T-helper 22 cell (primary cell): ENCODE data around the gene SERPINB3.
"Not testable (repeated sequence)": the region's sequence is repeated elsewhere in the genome, so short reads cannot be mapped to it uniquely, and the experiment has no call there.

Experiments used
- DNase-seq: peaks from one replicate; pipeline ENCODE4 v3.0.0-alpha.2; 2020; ENCODE audit warnings: low read depth

SERPINB3 gene

DNA sequence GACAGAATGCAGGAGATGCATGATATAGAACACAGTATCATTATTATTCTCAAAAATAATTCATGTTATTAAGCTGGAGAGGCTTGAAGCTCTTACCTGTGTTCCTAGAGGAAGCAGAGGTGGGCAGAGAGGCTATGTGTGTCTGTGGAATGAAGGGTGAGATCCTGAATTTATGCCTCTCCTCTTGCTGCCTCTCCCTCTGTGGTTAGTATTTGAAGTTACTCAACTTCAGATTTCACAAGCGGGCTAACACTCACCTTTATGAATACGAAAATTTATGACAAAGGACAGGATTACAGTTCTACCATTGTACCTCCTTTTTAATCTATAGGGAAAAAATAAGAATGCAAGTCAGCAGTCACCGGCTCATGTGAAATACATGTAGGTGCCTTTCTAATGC, at the start of gene SERPINB3:
Gene SERPINB3 (minus strand): TSS at position 144 of the 400 bp plus-strand sequence. CDS start 677 bp downstream, outside the sequence.
- not testable (repeated sequence) for DNase-seq

DNA sequence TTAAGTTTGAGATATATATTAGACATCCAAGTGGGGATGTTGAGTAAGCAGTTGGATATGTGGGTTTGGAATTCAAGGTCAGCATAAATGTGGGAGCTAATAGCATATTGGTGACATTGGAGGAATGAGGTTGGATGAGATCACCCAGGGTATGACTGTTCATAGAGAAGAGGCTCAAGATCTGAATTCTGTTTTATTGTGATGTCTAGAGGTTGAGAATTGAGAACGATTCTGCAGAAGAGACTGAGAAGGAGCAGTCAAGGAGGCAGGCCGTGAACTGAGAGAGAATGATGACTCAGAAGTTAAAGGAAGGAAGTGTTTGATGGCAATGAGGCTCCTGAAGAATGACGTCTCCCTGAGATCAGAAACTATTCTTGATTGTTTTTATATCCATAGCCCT, 47.0 kb upstream of the SERPINB3 start:
- DNase-seq = no peak

DNA sequence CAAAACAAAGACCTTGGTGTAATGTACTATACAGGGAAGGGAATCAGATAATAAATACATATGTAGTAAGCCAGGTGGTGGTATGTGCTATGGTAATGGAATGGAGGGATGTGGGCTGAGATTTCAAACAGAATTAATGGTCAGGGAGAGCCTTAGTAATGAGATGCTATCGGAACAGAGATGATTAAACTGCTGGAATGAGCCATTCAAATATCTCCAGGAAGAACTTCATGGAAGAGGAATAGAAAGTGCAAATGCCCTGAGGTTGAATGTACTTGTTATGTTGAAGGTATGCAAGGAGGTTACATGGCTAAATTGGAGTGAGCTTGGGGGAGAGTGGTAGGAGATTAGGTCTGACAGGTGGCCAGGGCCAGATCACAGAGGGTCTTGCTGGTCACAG, 46.1 kb upstream of the SERPINB3 start:
- DNase-seq = no peak

DNA sequence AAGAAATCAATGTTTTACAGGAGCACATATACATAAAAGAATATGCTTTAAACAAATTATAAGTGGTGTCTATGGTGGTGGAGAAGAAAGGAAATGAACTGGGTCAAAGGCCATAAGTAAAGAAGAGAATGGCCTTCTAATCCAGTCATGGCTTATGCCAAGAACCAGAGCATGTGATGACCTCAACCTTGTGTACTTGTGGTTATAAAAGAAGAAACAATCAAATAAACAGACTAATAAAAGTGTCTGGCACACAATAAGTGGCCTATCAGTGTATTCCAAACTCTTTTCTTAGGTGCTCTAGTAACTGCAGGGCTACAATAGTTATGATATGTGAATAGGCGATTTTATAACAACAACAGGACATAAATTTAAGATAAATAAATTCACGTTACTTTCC, 43.7 kb upstream of the SERPINB3 start:
- DNase-seq = no peak

DNA sequence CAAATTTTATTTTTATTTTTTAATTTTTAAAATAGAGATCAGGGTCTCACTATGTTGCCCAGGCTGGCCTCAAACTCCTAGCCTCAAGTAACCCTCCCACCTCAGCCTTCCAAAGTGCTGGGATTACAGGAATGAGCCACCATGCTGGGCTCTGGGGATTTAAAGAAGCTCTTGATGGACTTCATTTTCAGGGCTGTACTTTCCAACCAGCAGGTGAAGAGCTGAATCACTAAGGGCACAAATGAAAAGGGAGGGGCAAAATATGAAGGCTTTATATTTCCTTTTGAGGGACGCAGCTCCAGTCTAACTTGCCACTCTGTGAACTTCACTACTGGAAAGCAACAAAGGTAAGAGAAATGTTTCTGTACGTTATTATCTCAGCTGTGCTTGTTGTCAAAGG, 41.0 kb upstream of the SERPINB3 start, which contains the start of gene SERPINB11:
Gene SERPINB11 (plus strand): TSS at position 301 of the 400 bp plus-strand sequence. CDS start 7,234 bp downstream, outside the sequence.
- no peak for DNase-seq

DNA sequence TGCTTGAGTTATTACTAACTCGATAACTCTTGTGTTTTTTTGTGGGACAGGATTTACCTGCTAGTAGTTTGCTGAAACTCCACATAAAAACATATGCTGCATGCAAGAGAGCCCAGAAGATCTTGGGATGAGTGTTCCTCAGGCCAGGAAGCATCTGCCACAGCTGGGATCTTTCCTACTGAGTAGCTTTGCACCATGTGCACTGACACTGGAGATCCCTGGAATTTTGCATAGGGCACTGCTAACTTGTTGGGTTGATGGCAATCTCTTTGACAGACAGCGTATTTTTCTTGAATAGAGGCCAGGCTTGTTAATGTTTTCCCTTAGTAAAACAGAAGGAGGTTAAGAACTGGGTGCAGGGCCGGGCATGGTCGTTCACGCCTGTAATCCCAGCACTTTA, 40.3 kb upstream of the SERPINB3 start:
- DNase-seq = no peak

DNA sequence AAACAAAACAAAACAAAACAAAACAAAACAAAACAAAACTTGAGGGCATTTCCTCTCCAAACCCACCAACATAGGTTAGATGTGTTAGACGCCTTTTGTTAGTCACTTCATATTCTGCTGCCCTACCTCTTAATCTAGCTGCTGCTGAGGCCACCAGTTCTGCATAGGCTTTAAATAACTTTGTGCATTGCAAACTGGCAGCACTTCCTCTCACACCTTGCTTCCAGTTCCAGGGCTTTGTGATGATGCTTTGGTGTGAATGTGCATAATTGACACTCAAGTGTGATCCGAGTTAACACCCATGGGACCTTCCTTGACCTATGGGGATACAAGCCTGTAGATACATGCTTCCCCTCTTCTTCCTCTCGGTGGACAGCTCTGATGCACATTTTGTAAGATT, 38.8 kb upstream of the SERPINB3 start:
- no peak for DNase-seq

DNA sequence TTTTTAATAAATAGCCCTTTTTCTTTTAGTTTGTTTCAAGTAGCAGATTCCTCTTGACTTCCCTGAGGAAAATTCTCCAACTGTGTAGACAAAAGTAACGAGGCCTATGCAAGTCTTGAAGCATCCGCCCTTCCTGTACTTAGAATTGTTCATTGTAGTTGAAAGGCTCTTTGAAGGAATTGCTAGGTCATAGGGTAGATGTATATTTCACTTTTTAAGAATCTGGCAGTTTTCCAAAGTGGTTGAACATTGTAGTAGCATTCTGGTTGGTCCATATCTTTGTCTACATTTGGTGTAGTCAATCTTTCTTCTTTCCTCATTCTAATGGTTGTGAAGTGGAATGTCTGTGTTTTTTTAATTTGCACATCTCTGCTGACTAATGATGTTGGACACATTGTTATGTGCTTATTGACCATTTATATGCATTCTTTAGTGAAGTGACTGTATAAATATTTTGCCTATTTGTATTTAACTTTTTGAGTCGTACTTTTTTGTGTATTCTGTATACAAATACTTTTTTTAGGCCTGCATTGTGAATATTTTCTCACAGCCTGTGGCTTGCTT, 35.5 kb upstream of the SERPINB3 start:
- no peak for DNase-seq

DNA sequence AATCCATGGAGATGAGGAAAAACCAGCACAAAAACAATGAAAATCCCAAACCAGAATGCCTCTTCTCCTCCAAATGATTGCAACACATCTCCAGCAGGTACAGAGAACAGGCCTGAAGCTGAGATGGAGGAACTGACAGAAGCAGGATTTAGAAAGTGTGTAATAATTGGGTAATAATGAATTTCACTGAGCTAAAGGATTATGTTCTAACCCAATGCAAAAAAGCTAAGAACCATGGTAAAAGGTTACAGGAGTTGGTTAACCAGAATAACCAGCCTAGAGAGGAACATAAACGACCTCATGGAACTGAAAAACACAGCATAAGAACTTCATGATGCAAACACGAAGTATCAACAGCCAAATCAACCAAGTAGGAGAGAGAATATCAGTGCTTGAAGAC, 27.4 kb upstream of the SERPINB3 start:
- DNase-seq = no peak

DNA sequence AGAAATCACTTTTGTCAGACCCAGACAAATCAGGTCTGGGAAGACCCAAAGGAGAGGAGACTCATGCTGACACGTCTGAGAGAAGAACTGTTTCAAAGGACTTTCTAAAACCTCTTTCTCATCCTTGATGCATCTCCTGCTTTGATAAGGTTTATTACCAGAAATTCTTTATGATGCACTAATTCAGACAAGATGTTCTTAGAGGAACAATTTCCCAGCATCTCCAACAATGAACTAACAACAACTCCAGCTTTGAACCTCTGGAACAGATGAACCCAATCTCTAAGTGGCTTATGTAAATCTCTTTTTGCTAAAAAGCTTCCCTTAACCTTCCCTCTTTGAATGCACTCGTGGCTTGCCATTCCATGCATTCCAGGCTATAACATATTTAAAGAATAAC, 25.2 kb upstream of the SERPINB3 start:
- no peak for DNase-seq

DNA sequence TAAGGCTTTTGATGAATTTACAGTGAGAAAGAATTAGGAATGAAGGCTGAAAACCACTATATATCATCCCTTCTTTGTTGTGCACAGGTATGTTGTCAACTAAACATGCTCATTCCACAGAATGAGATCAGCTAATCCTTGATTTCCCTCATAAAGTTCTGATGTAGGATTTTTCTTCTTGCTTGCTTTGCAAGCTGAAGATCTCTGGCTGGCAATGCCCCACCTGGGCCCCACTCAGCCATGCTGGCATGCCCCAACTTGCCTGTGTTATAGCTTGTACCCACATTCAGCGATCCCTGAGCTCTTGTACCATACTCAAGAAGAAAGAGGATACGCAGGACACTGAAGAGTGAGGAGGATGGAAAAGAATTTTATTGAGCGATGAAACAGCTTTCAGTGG, 23.0 kb upstream of the SERPINB3 start:
- DNase-seq = no peak

DNA sequence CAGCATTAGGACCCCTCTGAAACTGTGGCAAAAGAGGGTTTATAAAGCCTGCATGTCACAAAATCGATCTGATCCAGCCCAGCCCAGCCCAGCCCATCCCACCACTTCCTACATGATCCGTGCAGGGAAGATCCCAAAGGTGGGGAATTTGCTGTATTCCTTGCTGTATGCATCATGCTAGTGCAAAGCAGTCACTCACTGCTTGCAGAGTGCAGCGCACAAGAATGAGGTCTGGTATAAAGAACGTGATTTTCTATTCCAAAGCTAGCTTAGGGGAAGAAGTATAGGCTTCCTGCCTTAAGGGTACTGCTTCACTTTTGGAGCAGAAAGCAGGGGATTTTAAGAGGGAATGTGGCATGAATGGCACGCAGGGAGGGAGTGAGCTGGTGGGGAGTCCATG, 22.2 kb upstream of the SERPINB3 start:
- no peak for DNase-seq

DNA sequence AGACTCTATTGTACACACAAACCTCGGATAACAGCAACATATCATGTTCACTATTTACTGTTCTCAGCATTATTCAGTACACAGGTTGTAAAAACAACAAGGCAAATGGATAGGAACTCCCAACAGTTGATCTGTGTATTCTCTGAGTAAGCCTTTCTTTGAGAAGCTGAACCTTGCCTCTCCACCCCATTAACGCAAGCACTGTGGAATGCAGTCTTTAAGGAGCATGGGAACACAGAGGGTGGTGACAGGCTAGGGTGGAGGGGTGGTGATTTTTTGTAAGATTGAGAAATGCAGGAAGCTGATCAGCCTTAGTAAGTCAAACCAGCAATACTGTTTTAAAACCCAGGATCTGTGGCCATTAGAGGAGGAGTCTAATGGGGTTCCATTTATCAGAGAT, 21.5 kb upstream of the SERPINB3 start:
- DNase-seq = no peak

DNA sequence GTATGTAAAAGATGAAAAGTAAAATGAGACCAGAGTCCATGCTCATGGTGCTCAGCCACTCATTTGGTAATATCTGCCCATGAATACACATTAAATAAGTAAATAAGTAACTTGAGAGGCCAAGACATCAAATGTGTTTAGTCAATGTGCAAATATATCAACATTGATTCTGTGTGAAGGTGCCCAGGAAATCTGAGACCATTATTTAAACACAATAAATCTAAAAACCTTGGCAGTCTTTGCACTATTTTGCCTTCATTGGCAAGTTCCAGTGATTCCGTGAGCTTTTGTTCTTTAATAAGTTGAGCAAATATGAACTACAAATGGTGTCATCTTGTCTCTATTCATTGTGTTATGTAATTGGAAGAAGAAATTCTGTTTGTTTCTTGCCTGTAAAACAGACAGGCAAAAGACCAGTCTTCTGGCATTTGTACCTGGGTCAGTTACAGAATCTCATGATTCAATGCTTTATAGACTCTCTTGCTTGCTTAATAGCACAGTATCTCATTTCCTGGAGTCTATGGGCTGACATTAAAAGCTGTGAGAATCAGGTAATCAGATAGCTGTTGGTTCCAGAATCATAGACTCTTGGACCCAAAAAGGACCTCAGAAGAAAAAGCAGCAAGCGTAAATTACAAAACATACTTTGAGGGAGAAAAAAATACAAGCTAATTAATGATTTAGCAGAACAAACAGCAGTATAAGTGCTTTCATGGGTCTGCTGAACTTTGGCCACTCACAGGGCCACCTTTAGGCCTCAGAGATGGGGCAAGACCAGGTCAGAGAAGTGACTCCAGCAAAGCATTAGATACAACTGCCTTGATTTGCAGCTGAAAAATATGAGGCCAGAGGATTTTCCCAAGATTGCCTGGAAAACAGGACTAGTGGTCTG, 20.0 kb upstream of the SERPINB3 start:
- DNase-seq = no peak

DNA sequence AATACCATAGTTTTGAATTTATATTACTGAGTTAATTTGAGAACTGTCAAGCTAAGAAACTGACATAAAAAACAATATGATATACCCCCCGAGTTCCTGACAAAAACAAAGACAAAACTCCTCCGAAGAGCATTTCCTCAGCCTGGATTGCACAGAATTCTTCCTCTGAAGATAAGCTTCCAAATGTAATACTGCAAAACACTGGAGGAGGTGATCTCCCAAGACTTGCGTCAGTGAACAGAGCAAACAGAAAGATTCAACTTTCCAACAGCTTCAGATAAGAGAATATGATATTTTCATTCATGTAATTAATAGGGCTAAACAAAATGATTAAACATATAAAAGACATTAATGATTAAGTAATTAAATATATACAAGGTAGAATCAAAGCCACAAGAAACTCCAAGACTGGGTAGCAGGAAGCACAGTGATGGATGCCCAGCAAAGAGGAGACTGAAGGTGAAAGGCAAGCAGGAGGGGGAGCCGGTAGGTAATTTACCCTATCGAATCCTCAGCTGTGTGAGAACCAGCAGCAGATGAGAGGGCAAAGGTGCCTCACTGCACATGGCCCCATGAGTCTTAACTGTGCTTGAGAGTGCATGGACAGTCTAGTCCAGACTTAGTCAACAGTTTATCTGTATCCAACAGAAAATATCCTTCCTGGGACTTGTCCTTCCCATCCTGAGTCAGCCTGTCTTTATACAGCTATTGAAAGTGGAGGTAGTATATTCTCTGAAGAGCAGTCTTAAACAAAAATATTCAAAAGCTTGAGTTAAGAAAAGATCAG, 18.3 kb upstream of the SERPINB3 start:
- no peak for DNase-seq

DNA sequence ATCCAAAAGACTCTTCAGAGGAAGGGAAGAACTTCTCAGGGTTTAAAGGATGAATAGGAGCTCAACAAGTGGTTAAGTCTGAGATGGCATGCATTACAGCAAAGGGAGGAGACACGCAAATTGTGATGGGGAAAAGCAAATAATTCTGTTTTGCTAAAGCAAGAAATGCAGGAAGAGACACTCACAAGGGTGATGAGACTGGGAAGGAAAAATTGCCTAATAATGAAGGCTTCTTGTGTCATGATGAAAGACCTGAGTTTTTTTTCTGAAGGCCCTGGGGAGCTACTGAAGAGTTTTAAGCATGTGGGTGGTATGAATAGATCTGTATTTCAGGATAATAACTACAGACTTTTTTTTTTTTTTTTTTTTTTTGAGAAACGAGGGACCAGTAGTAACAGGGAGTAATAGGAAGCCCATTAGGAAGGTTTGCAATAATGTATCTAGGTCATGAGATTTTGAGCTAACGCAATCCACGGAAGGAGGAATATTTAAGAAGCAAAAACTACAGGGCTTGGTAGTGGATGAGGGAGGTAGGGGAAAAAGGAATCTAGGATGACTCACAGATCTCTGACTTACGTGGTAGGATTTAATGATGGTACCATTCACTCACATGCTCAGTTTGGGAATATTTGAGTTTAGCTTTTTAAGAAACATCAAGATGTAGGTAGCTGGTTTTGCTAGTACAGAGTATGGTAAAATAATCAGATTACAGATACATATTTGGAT, 16.0 kb upstream of the SERPINB3 start:
- no peak for DNase-seq

DNA sequence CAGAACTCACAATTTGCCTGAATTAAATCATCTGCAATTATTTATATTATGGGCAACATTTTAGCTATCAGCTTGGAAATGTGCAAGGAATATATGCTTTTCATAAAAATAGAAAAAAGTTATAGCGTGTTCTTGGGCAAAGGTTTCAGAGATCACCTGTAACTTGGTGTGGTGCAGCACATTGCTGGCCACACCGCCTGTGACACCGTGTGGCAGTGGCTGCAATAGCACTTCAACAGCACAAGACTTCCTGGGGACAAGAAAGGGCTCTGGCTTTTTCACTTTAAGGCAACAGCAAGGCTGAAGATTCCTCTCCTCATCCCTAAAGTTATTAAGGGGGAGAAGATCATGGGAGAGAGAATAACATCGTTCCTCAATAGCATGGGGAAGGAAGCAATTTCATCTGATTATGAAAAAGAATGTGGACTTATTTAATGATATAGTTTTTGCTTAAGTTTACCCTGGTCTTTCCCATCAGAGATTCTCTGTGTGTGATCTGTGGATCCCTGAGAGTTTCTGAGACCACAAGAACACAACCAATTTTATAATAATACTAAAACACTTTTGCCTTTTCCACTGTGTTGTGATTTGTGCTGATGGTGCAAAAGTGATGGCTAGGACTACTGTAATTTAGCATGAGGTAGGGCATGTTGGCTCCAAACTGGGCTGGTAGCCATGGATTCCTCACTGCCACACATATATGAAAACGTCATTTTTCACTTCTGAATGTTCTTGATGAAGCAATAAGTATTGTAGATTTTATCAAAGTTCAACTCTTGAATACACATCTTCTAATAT, 15.0 kb upstream of the SERPINB3 start:
- DNase-seq = no peak

DNA sequence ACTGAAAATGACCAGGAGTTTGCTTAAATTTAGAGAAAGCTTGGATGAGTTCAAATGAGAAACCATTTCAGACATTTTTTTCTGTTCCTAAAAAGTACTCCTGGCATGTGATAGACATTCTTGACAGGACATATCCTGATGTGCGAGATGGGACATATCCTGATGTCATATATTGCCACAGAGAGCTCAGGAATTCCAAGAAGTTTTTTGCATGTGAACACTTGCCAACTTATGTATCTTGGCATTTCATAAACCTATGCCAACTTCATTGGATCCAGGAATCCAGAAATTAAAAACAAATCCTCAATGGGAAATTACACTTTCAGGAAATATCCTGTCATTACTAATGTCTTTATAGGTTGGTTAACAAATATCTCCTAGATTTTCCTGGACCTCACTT, 2.9 kb upstream of the SERPINB3 start:
- no peak for DNase-seq

DNA sequence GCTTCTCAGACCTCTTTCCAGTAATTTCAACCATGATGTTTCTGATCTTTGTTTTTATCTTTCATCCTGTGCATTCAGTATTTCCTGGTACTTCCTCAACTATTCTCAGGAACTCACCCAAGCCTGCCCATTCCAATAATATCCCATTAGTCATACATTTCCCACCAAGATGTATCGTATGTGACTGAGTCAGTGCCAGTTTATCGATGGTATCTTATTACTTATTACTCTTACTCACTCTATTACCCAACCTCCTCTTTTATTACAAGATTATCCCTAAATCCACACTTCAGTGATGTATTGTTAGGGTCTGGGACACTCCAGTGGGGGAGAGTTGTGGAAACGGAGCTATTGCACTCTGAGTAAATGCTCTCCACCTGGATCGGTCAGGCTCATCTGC, 2.8 kb downstream of the SERPINB3 start:
- DNase-seq = not testable (repeated sequence)

DNA sequence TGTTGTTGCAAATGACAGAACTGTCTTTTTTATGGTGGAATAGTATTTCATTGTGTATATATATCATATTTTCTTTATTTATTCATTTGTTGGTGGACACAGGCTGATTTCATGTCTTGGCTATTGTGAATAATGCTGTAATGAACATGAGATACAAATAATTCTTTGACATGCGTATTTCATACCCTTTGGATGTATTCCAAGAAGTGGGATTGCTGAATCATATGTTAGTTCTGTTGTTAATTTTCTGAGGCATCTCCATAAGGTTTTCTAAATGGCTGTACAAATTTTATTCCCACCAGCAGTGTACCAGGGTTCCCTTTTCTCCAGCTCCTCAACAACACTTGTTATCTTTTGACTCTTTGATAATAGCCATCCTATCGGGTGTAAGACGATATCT, 11.4 kb downstream of the SERPINB3 start:
- DNase-seq = not testable (repeated sequence)

DNA sequence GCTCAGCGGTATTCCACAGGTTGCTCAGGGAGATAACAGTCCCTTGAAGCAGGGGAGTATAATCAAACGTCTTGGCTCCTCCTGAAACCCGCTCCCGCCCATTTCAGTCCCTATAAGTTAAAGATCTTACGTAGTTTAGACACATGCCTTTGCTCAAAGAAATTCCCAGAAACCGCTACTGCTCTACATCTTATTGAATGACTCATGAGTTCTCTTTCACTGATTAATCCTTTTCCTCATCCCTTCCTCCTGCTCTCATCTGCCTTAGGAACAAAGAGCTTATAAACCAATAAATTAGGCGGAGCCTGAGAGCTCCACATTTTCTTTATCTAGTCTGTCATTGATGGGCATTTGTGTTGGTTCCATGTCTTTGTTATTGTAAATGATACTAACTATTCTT, 13.5 kb downstream of the SERPINB3 start:
- no peak for DNase-seq
